Type B pancreatic cell (in vitro differentiated cells): Measurements from ENCODE around the gene BAIAP2. TPM values are rescaled to one million over a fixed set of nuclear protein-coding genes. Genes with fewer than 3 reads are reported as not detected.

Experiments
- DNase-seq: peaks from one replicate; pipeline ENCODE4 v3.0.0; 2021; ENCODE audit warnings: mixed read lengths; ENCODE audit not compliant: unreplicated experiment; ENCODE audit errors: extremely low spot score
- H3K27ac Mint-ChIP-seq: 2 replicates; pipeline ENCODE4 v1.8.0; 2021; ENCODE audit warnings: mild to moderate bottlenecking, mixed read lengths
- H3K27me3 Mint-ChIP-seq: 2 replicates; pipeline ENCODE4 v1.8.0; 2021; ENCODE audit warnings: mixed read lengths
- H3K36me3 Mint-ChIP-seq: 2 replicates; pipeline ENCODE4 v1.8.0; 2021; ENCODE audit warnings: mixed read lengths
- H3K4me1 Mint-ChIP-seq: one replicate; pipeline ENCODE4 v1.8.0; 2021; ENCODE audit warnings: mixed read lengths; ENCODE audit not compliant: unreplicated experiment
- H3K4me3 Mint-ChIP-seq: 2 replicates; pipeline ENCODE4 v1.8.0; 2021; ENCODE audit warnings: mild to moderate bottlenecking, mixed read lengths
- H3K9me3 Mint-ChIP-seq: 2 replicates; pipeline ENCODE4 v1.8.0; 2021; ENCODE audit warnings: mixed read lengths
- CTCF ChIP-seq: fragments of 200-600 bp; sonication (generic); conservative IDR thresholded peaks from 2 replicates; pipeline ENCODE4 v1.5.0; 2021; ENCODE audit warnings: antibody characterized with exemption, mild to moderate bottlenecking
- total RNA-seq: library from RNA; stranded (reverse); gene quantifications from 2 replicates; pipeline ENCODE4 v1.2.1, GENCODE V29; 2021; ENCODE audit warnings: low replicate concordance

The BAIAP2 gene
- total RNA-seq, 1 donor from 2014 or later: 62.7 TPM

GRCh38 chr17:81018044-81018802 is 16.7 kb upstream of the BAIAP2 start:
- DNase-seq: no peak
- peaks cover 19% of the 10 kb centered on the region for H3K4me1 Mint-ChIP-seq
- H3K27ac Mint-ChIP-seq: peak overlapping the region; percentile 54
- peaks cover 7% of the 10 kb centered on the region for H3K36me3 Mint-ChIP-seq
- H3K9me3 Mint-ChIP-seq: no peaks in the 10 kb centered on the region
- TF ChIP-seq CTCF: no peak
- peak overlapping the region; percentile 50 for H3K4me3 Mint-ChIP-seq
- no peaks in the 10 kb centered on the region for H3K27me3 Mint-ChIP-seq

GRCh38 chr17:81019563-81020442 is 15.1 kb upstream of the BAIAP2 start:
- no peak overlapping the region for H3K4me3 Mint-ChIP-seq
- H3K27ac Mint-ChIP-seq: no peak overlapping the region
- no peak for DNase-seq

GRCh38 chr17:81020443-81020766 is 14.5 kb upstream of the BAIAP2 start:
- no peak overlapping the region for H3K27ac Mint-ChIP-seq
- no peaks in the 10 kb centered on the region for H3K27me3 Mint-ChIP-seq
- DNase-seq: no peak
- peaks cover 4% of the 10 kb centered on the region for H3K36me3 Mint-ChIP-seq
- H3K4me1 Mint-ChIP-seq: peaks cover 26% of the 10 kb centered on the region
- no peak for TF ChIP-seq CTCF
- H3K9me3 Mint-ChIP-seq: no peaks in the 10 kb centered on the region
- H3K4me3 Mint-ChIP-seq: no peak overlapping the region

More at GRCh38 chr17:81019563-81020442, 15.1 kb upstream of the BAIAP2 start:
- no peak for TF ChIP-seq CTCF
- Mint-ChIP-seq H3K27me3 (no peaks in the 10 kb centered on the region), H3K36me3 (peaks cover 4% of the 10 kb centered on the region), H3K9me3 (no peaks in the 10 kb centered on the region), H3K4me1 (peaks cover 26% of the 10 kb centered on the region)

DNA sequence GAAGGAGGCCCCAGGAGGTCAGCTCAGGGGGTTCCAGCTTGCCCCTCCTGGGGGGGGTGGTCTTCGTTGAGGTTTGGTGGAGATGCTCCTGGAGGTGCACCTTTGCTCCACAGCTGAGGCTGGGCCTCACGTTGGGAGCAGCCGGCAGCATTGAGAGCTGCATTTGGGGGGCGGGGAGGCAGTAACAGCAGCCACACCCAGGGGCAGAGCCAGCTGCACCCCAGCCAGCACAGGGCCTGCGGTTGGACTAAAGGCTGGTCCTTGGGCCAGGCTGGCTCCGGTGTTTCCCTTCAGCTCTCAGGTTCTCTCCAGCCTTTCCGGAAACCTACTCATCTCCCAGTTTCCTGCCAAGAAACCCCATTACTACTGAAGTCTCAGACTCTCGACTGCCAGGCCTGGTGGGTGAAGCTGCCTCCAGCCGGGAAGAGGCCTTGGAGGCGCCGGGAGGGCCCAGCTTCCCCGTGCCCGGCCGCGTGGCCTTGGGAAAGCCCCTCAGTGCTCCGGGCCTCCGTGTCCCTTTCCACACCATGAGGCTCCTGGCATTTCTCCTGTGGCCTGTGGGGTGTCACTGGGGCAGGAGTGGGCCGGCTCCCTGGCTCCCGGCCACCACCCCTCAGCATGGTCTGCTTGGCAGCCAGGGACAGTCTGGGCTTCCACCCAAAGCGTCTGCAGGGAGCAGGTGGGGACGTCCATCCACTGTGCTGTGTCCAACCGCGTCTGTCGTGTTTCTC is 14.0 kb upstream of the BAIAP2 start:
- Mint-ChIP-seq H3K4me3 (no peak overlapping the region), H3K27me3 (no peaks in the 10 kb centered on the region), H3K4me1 (peaks cover 26% of the 10 kb centered on the region), H3K27ac (no peak overlapping the region), H3K9me3 (no peaks in the 10 kb centered on the region), H3K36me3 (peaks cover 4% of the 10 kb centered on the region)
- TF ChIP-seq CTCF: no peak
- no peak for DNase-seq

DNA sequence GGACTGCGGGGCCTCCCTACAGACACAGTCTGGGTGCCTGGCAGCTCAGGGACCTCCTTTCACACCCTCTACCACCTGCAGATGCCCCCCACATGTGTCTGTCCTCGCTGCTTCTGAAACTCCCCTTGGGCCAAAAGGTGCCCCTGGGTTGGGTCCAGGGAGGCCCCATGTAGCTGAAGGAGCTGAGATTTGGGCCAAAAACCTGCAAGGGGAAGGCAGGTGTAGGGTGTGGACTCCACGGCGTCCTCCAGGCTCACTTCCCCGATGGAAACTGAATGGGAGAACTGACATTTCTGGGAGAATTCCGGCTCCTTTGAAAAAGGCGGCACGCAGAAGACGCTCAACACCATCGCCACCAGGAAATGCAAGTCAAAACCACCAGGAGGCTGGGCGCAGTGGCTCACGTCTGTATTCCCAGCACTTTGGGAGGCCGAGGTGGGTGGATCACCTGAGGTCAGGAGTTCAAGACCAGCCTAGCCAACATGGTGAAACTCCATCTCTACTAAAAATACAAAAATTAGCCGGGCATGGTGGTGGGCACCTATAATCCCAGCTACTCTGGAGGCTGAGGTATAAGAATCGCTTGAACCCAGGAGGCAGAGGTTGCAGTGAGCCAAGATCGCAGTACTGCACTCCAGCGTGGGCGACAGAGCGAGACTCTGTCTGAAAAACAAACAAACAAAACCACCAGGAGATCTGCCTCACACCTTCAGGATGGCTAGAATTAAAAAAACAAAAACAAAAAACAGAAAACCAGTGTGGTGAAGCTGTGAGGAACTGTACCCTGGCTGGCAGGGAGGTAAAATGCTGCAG is 13.2 kb upstream of the BAIAP2 start:
- no peak for TF ChIP-seq CTCF
- Mint-ChIP-seq H3K9me3 (no peaks in the 10 kb centered on the region), H3K4me3 (no peak overlapping the region), H3K36me3 (peaks cover 2% of the 10 kb centered on the region), H3K27me3 (peaks cover 5% of the 10 kb centered on the region), H3K27ac (no peak overlapping the region), H3K4me1 (peaks cover 28% of the 10 kb centered on the region)
- no peak for DNase-seq
